Upper lobe of left lung (tissue), 6 donors: Measurements from ENCODE around the gene KLF15. TPM values are rescaled to one million over a fixed set of nuclear protein-coding genes. Genes with fewer than 3 reads are reported as not detected.

Source experiments
- ATAC-seq, 2 donors: fragments of 200-7000 bp; cut with Tn5 transposase; one replicate each; pipeline ENCODE4 v1.9.1; 2022; ENCODE audit warnings: mild to moderate bottlenecking in 2 of 2, moderate library complexity in 2 of 2; ENCODE audit not compliant: low FRiP score in 2 of 2
- DNase-seq, 2 donors: peaks; one replicate each; pipeline ENCODE4 v3.0.0-alpha.2; 2019 to 2020
- H3K27ac ChIP-seq, 4 donors: fragments of 200-600 bp; sonication (generic); one replicate each; pipeline ENCODE4 v1.5.1; 2016 to 2019
- H3K27me3 ChIP-seq, 4 donors: fragments of 200-600 bp; sonication (generic); one replicate each; pipeline ENCODE4 v1.5.1; 2017 to 2019
- H3K36me3 ChIP-seq, 4 donors: fragments of 200-600 bp; sonication (generic); one replicate each; pipeline ENCODE4 v1.5.1; 2016 to 2019
- H3K4me1 ChIP-seq, 4 donors: fragments of 200-600 bp; sonication (generic); one replicate each; pipeline ENCODE4 v1.5.1; 2018 to 2019
- H3K4me3 ChIP-seq, 4 donors: fragments of 200-600 bp; sonication (generic); one replicate each; pipeline ENCODE4 v1.5.1; 2017 to 2019; ENCODE audit warnings: mild to moderate bottlenecking in 2 of 4, moderate library complexity in 1 of 4
- H3K9me3 ChIP-seq, 4 donors: fragments of 200-600 bp; sonication (generic); one replicate each; pipeline ENCODE4 v1.5.1; 2018 to 2019
- EP300 ChIP-seq, 4 donors: sonication (generic); formaldehyde crosslinking; IDR thresholded peaks; one replicate each; pipeline ENCODE4 v1.5.1; 2017; ENCODE audit warnings: antibody characterized with exemption in 4 of 4, control low read depth in 2 of 4
- POLR2A ChIP-seq, 4 donors: fragments of 450-650 bp; IDR thresholded peaks; one replicate each; pipeline ENCODE4 v1.5.1; 2016 to 2017; ENCODE audit warnings: antibody characterized with exemption in 4 of 4, mild to moderate bottlenecking in 2 of 4
- POLR2AphosphoS5 ChIP-seq, 2 donors: sonication (generic); formaldehyde crosslinking; IDR thresholded peaks; one replicate each; pipeline ENCODE4 v1.5.1; 2017; ENCODE audit warnings: antibody characterized with exemption in 2 of 2
- WGBS, 2 donors: methylation state at CpG; one replicate each; pipeline ENCODE4 v1.1.5; 2017 to 2018; 5-methylcytosine and 5-hydroxymethylcytosine counted together
- total RNA-seq, 6 donors: library from RNA; depleted of rRNA in 4 of 6; stranded (reverse); fragments of >200 nt in 4 of 6; gene quantifications; one replicate each; pipeline versions ENCODE4 v1.1.0 to v1.2.1, GENCODE V29; 2016 to 2021
- TF ChIP-seq, protein P1 (sequence below), 6 experiments: fragments of 450-650 bp in 4 of 6; fragments of 200-600 bp in 2 of 6; sonication (generic) in 2 of 6; IDR thresholded peaks; one replicate each; pipeline ENCODE4 v1.5.1; 2016 to 2019; ENCODE audit warnings: antibody characterized with exemption in 6 of 6
- donor health status: DM: no; HTN: no; CAD: no; lungs with moderate emphysema.
- donor health status: DM: no; HTN: yes; CAD: no; lungs with severe emphysema.

The KLF15 gene
- total RNA-seq, 6 donors from 2014 or later = 21.6 to 52.4 (median 38.3) TPM

DNA sequence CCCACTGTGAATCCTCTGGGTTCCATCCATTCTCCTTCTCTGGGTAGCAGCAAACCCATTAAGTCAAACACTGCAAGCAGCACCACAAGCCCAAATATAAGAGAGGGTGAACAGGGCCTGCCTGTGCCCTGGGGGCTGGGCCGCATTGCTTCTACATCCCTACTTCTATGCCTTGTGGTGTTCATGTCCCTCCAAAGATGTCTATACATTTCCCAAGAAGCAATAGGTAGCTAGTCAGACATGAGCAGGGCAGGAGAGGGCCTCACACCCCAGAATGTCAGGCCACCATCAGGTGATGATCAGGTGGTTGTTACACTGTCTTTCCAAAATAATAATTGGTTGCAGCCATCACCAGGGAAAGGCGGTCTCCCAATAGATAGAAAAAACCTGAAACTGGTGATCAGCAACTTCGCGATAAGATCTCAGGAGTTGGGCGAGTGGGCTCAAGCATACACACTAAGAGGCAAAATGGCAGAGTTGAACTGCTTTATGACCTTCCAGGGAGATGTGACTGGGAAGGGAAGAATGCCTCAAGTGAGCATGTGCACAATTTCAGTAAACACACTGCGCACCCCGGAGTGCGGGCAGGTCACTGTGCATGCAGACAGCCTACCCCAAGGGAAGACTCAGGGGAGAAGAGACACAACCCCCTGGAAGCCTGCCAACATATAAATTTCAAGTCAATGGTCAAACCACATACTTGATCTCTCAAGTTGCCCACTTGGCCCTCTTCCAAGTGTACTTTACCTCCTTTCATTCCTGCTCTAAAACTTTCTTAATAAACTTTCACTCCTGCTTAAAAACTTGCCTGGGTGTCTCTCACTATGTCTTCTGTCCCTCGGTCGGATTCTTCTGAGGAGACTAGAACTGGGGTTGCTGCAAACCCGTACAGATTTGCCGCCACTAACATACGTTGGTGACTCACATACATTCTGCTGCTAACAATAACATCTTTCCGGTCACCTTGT lies 39.9 kb downstream of the KLF15 start:
- H3K9me3 ChIP-seq = no peaks in the 10 kb centered on the region
- no peaks in the 10 kb centered on the region for H3K36me3 ChIP-seq
- DNase-seq (no peak), ATAC-seq (no peak)
- peaks cover 0 to 5% (median 1%) of the 10 kb centered on the region in 4 donors for H3K4me1 ChIP-seq
- H3K27ac ChIP-seq = no peak overlapping the region
- H3K4me3 ChIP-seq = no peak overlapping the region
- TF ChIP-seq POLR2A (IDR thresholded peaks at IDR 0.05) = no peak
- 89 to 92% methylated on average over 13 to 14 of the region's 14 CpGs for WGBS, 2 donors
- H3K27me3 ChIP-seq = no peaks in the 10 kb centered on the region

DNA sequence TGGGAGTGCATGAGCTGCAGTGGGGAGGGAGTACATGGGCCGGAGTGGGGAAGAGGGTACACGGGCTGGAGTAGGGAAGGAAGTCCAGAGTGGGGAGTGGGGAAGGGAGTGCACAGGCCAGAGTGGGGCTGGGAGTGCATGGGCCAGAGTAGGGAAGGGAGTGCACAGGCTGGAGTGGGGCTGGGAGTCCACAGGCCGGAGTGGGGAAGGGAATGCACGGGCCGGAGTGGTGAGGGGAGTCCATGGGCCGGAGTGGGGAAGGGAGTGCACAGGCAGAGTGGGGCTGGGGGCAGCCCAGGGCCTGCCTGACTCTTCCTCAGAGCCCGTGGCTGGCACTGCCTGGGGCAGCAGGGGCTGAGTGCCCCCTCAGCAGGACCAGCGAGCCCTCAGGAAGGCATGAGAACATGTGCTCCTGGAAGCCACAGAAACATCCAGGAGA lies 40.7 kb downstream of the KLF15 start:
- Histone ChIP-seq H3K36me3 (no peaks in the 10 kb centered on the region), H3K27me3 (no peaks in the 10 kb centered on the region), H3K4me1 (peaks cover 0 to 5% (median 1%) of the 10 kb centered on the region in 4 donors), H3K4me3 (no peak overlapping the region), H3K27ac (no peak overlapping the region), H3K9me3 (no peaks in the 10 kb centered on the region)
- WGBS, 2 donors = 89 to 93% methylated on average over 7 to 8 of the region's 8 CpGs
- DNase-seq (peak in 1 of 2 donors; percentile 57), ATAC-seq (peak in 1 of 2 donors; percentile 27)
- TF ChIP-seq, protein P1, sequence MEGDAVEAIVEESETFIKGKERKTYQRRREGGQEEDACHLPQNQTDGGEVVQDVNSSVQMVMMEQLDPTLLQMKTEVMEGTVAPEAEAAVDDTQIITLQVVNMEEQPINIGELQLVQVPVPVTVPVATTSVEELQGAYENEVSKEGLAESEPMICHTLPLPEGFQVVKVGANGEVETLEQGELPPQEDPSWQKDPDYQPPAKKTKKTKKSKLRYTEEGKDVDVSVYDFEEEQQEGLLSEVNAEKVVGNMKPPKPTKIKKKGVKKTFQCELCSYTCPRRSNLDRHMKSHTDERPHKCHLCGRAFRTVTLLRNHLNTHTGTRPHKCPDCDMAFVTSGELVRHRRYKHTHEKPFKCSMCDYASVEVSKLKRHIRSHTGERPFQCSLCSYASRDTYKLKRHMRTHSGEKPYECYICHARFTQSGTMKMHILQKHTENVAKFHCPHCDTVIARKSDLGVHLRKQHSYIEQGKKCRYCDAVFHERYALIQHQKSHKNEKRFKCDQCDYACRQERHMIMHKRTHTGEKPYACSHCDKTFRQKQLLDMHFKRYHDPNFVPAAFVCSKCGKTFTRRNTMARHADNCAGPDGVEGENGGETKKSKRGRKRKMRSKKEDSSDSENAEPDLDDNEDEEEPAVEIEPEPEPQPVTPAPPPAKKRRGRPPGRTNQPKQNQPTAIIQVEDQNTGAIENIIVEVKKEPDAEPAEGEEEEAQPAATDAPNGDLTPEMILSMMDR (IDR thresholded peaks at IDR 0.05) = no peak
- TF ChIP-seq POLR2AphosphoS5 (IDR thresholded peaks at IDR 0.05) (no peak), POLR2A (IDR thresholded peaks at IDR 0.05) (no peak), EP300 (IDR thresholded peaks at IDR 0.05) (no peak)

DNA sequence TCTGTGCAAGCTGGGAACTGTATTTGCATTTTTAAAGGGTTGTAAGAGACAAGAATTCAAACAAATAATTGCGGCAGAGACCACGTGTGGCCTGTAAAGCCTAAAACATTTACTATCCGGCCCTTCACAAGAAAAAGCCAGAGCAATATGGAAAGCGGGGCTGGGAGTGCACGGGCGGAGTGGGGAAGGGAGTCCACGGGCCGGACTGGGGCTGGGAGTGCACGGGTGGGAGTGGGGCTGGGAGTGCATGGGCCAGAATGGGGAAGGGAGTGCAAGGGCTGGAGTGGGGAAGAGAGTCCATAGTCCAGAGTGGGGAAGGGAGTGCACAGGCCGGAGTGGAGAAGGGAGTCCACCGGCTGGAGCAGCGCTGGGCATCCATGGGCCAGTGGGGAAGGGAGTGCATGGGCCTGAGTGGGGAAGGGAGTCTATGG lies 41.2 kb downstream of the KLF15 start:
- peaks cover 0 to 5% (median 1%) of the 10 kb centered on the region in 4 donors for H3K4me1 ChIP-seq
- DNase-seq (peak in 1 of 2 donors; percentile 38), ATAC-seq (peak; percentile 7 to 19)
- H3K36me3 ChIP-seq = no peaks in the 10 kb centered on the region
- no peak overlapping the region for H3K27ac ChIP-seq
- H3K4me3 ChIP-seq = no peak overlapping the region
- no peaks in the 10 kb centered on the region for H3K9me3 ChIP-seq
- TF ChIP-seq, protein P1 (IDR thresholded peaks at IDR 0.05) = no peak
- TF ChIP-seq EP300 (IDR thresholded peaks at IDR 0.05) (no peak), POLR2AphosphoS5 (IDR thresholded peaks at IDR 0.05) (no peak), POLR2A (IDR thresholded peaks at IDR 0.05) (no peak)
- no peaks in the 10 kb centered on the region for H3K27me3 ChIP-seq
- 73 to 77% methylated on average over 12 of the region's 12 CpGs for WGBS, 2 donors

DNA sequence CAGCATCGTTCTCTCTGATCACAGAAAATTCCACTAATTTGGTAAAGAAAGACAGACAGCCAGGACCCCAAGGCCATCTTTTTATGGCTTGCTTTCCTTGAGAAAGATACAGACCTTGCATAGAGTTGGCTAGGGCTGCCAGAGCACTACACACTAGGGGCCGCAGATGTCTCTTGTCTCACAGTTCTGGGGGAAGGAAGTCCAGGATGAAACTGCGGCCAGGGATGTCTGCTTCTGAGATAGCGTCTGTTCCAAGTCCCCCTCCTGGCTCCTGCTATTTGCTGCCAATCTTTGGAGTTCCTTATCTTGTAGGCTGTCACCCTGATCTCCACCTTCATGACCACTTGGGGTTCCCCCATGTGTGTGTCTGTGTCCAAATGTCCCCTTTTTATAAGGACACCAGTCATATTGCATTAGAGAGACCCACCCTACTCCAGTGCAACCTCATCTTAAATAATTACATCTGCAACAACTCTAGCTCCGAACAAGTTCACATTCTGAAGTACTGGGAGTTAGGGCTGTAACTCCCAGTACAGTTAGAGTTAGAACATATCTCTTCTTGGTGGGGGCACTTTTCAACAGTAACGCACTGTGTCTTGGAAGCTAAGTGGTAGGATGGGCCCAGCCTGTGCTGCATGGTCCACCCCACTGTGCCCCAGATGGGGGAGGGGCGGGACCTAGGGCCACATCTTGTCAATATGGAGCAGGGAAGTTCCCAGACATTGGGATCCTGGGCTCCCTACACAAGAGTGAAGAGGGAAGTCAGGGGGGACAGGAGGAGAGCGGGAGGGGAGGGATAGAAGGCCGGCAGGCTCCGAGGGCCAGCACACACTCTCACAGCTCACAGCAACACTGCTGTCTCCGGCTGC lies 42.2 kb downstream of the KLF15 start:
- ATAC-seq = no peak
- 79 to 87% methylated on average over 8 to 11 of the region's 11 CpGs for WGBS, 2 donors
- DNase-seq = no peak
- no peaks in the 10 kb centered on the region for H3K36me3 ChIP-seq
- TF ChIP-seq EP300 (IDR thresholded peaks at IDR 0.05) (no peak), POLR2A (IDR thresholded peaks at IDR 0.05) (no peak), POLR2AphosphoS5 (IDR thresholded peaks at IDR 0.05) (no peak)
- TF ChIP-seq, protein P1 (IDR thresholded peaks at IDR 0.05) = no peak
- peaks cover 0 to 3% (median 0%) of the 10 kb centered on the region in 4 donors for H3K9me3 ChIP-seq
- no peak overlapping the region for H3K4me3 ChIP-seq
- no peak overlapping the region for H3K27ac ChIP-seq
- peaks cover 0 to 5% (median 1%) of the 10 kb centered on the region in 4 donors for H3K4me1 ChIP-seq
- H3K27me3 ChIP-seq = no peaks in the 10 kb centered on the region
